Upper lobe of left lung (tissue), 6 donors: ENCODE measurements around the gene EDC4. TPM values are rescaled to one million over a fixed set of nuclear protein-coding genes. Genes with fewer than 3 reads are reported as not detected.
A peak's percentile ranks its signal among the peaks of the same experiment; 100 is the strongest.

Experiments used
- ATAC-seq, 2 donors: fragments of 200-7000 bp; cut with Tn5 transposase; one replicate each; pipeline ENCODE4 v1.9.1; 2022; ENCODE audit warnings: mild to moderate bottlenecking in 2 of 2, moderate library complexity in 2 of 2; ENCODE audit not compliant: low FRiP score in 2 of 2
- DNase-seq, 2 donors: peaks; one replicate each; pipeline ENCODE4 v3.0.0-alpha.2; 2019 to 2020
- H3K27ac ChIP-seq, 4 donors: fragments of 200-600 bp; sonication (generic); one replicate each; pipeline ENCODE4 v1.5.1; 2016 to 2019
- H3K27me3 ChIP-seq, 4 donors: fragments of 200-600 bp; sonication (generic); one replicate each; pipeline ENCODE4 v1.5.1; 2017 to 2019
- H3K36me3 ChIP-seq, 4 donors: fragments of 200-600 bp; sonication (generic); one replicate each; pipeline ENCODE4 v1.5.1; 2016 to 2019
- H3K4me1 ChIP-seq, 4 donors: fragments of 200-600 bp; sonication (generic); one replicate each; pipeline ENCODE4 v1.5.1; 2018 to 2019
- H3K4me3 ChIP-seq, 4 donors: fragments of 200-600 bp; sonication (generic); one replicate each; pipeline ENCODE4 v1.5.1; 2017 to 2019; ENCODE audit warnings: mild to moderate bottlenecking in 2 of 4, moderate library complexity in 1 of 4
- H3K9me3 ChIP-seq, 4 donors: fragments of 200-600 bp; sonication (generic); one replicate each; pipeline ENCODE4 v1.5.1; 2018 to 2019
- EP300 ChIP-seq, 4 donors: sonication (generic); formaldehyde crosslinking; IDR thresholded peaks; one replicate each; pipeline ENCODE4 v1.5.1; 2017; ENCODE audit warnings: antibody characterized with exemption in 4 of 4, control low read depth in 2 of 4
- POLR2A ChIP-seq, 4 donors: fragments of 450-650 bp; IDR thresholded peaks; one replicate each; pipeline ENCODE4 v1.5.1; 2016 to 2017; ENCODE audit warnings: antibody characterized with exemption in 4 of 4, mild to moderate bottlenecking in 2 of 4
- POLR2AphosphoS5 ChIP-seq, 2 donors: sonication (generic); formaldehyde crosslinking; IDR thresholded peaks; one replicate each; pipeline ENCODE4 v1.5.1; 2017; ENCODE audit warnings: antibody characterized with exemption in 2 of 2
- WGBS, 2 donors: methylation state at CpG; one replicate each; pipeline ENCODE4 v1.1.5; 2017 to 2018; 5-methylcytosine and 5-hydroxymethylcytosine counted together
- total RNA-seq, 6 donors: library from RNA; depleted of rRNA in 4 of 6; stranded (reverse); fragments of >200 nt in 4 of 6; gene quantifications; one replicate each; pipeline versions ENCODE4 v1.1.0 to v1.2.1, GENCODE V29; 2016 to 2021
- TF ChIP-seq, protein P1 (sequence below), 6 experiments: fragments of 450-650 bp in 4 of 6; fragments of 200-600 bp in 2 of 6; sonication (generic) in 2 of 6; IDR thresholded peaks; one replicate each; pipeline ENCODE4 v1.5.1; 2016 to 2019; ENCODE audit warnings: antibody characterized with exemption in 6 of 6
- donor health status: DM: no; HTN: no; CAD: no; lungs with moderate emphysema.
- donor health status: DM: no; HTN: yes; CAD: no; lungs with severe emphysema.

The EDC4 gene
- total RNA-seq, 6 donors from 2014 or later: 41.6 to 101 (median 65.0) TPM

DNA sequence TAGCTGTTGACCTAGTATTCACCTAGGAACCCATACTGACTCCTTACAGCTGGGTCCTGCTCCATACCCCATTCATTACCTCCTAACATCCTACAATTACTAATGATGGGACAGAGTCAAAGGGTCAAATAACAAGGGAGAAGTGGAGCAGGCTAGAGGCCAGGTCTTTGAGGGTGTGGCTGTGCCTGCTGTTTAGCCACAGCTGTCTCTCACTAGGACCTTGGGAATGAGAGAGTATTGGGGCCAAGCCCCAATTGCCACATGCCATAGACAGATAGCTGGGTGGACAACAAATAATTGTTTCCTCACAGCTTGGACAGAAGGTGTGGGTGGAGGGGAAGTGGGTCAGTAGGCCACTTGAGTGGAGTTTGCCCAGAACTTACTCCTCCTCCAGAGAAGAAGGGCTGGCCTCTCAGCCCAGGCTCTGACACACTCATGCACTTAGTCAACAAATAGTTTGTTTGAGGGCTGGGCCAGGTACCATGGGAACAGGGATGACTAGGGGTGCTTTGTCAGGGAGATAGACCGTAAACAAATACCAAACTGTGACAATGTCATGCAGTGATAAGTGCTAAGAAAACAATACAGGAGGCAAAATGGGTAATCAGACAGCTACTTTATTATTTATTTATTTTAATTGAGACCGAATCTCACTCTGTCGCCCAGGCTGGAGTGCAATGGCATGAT is 15.2 kb upstream of the EDC4 start:
- peak overlapping the region; percentile 66 to 90 (median 78) for H3K27ac ChIP-seq
- H3K9me3 ChIP-seq: no peaks in the 10 kb centered on the region
- H3K36me3 ChIP-seq: peaks cover 0 to 8% (median 0%) of the 10 kb centered on the region in 4 donors
- H3K27me3 ChIP-seq: no peaks in the 10 kb centered on the region
- no peak overlapping the region for H3K4me3 ChIP-seq
- WGBS, 2 donors: 33 to 36% methylated on average over 3 of the region's 3 CpGs
- DNase-seq: peak in 1 of 2 donors; percentile 82
- peak; percentile 95 for ATAC-seq
- peaks cover 27 to 37% (median 30%) of the 10 kb centered on the region in 4 donors for H3K4me1 ChIP-seq
- TF ChIP-seq POLR2A (IDR thresholded peaks at IDR 0.05) (no peak), EP300 (IDR thresholded peaks at IDR 0.05) (peak; percentile 36 to 59 (median 46)), POLR2AphosphoS5 (IDR thresholded peaks at IDR 0.05) (peak; percentile 52 to 80)
- TF ChIP-seq, protein P1, sequence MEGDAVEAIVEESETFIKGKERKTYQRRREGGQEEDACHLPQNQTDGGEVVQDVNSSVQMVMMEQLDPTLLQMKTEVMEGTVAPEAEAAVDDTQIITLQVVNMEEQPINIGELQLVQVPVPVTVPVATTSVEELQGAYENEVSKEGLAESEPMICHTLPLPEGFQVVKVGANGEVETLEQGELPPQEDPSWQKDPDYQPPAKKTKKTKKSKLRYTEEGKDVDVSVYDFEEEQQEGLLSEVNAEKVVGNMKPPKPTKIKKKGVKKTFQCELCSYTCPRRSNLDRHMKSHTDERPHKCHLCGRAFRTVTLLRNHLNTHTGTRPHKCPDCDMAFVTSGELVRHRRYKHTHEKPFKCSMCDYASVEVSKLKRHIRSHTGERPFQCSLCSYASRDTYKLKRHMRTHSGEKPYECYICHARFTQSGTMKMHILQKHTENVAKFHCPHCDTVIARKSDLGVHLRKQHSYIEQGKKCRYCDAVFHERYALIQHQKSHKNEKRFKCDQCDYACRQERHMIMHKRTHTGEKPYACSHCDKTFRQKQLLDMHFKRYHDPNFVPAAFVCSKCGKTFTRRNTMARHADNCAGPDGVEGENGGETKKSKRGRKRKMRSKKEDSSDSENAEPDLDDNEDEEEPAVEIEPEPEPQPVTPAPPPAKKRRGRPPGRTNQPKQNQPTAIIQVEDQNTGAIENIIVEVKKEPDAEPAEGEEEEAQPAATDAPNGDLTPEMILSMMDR (IDR thresholded peaks at IDR 0.05): peak in 1 of 6 experiments; percentile 5

- no peak for ATAC-seq
- H3K9me3 ChIP-seq: no peaks in the 10 kb centered on the region
These were observed 14.4 kb upstream of the EDC4 start for GRCh38 chr16:67858500-67858899.

GRCh38 chr16:67860589-67861398 is 12.1 kb upstream of the EDC4 start:
- 83 to 86% methylated on average over 8 of the region's 8 CpGs for WGBS, 2 donors
- H3K36me3 ChIP-seq: peaks cover 0 to 11% (median 3%) of the 10 kb centered on the region in 4 donors
- peak overlapping the region in 2 of 4 donors; percentile 2 to 17 for H3K27ac ChIP-seq
- H3K9me3 ChIP-seq: no peaks in the 10 kb centered on the region
- ATAC-seq (peak in 1 of 2 donors; percentile 49), DNase-seq (no peak)
- no peaks in the 10 kb centered on the region for H3K27me3 ChIP-seq
- no peak for TF ChIP-seq EP300 (IDR thresholded peaks at IDR 0.05)
- TF ChIP-seq, protein P1 (IDR thresholded peaks at IDR 0.05): no peak
- no peak for TF ChIP-seq POLR2A (IDR thresholded peaks at IDR 0.05)
- TF ChIP-seq POLR2AphosphoS5 (IDR thresholded peaks at IDR 0.05): no peak
- H3K4me3 ChIP-seq: no peak overlapping the region
- peaks cover 28 to 36% (median 32%) of the 10 kb centered on the region in 4 donors for H3K4me1 ChIP-seq

More at GRCh38 chr16:67858500-67858899, 14.4 kb upstream of the EDC4 start:
- no peaks in the 10 kb centered on the region for H3K27me3 ChIP-seq
- DNase-seq: no peak
- peak overlapping the region; percentile 66 to 90 (median 78) for H3K27ac ChIP-seq
- 55 to 63% methylated on average over 4 of the region's 4 CpGs for WGBS, 2 donors
- H3K4me1 ChIP-seq: peaks cover 32 to 37% (median 33%) of the 10 kb centered on the region in 4 donors
- H3K4me3 ChIP-seq: no peak overlapping the region
- TF ChIP-seq, protein P1 (IDR thresholded peaks at IDR 0.05): no peak
- TF ChIP-seq POLR2A (IDR thresholded peaks at IDR 0.05) (no peak), EP300 (IDR thresholded peaks at IDR 0.05) (no peak), POLR2AphosphoS5 (IDR thresholded peaks at IDR 0.05) (no peak)
- peaks cover 0 to 8% (median 0%) of the 10 kb centered on the region in 4 donors for H3K36me3 ChIP-seq

DNA sequence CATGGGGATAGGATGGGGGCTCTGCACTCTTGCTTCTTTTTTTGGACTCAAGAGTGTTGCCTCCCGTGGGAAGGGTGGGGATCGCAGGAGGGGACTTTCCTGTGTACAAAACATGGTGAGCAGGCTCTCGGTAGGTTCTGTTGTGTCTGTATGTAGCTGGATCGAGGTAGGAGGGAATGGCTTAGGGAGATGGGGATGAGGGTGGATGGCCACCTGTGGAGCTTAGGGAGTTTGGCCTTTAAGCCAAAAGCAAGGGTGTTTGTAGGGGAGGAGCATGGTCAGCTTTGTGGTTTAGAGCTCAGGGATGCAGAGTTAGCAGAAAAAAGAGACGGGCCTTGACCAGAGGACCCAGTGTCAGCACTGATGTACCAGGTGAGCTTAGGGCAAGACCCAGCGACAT is 11.0 kb upstream of the EDC4 start:
- peaks cover 21 to 36% (median 28%) of the 10 kb centered on the region in 4 donors for H3K4me1 ChIP-seq
- H3K9me3 ChIP-seq: no peaks in the 10 kb centered on the region
- WGBS, 2 donors: 81 to 86% methylated on average over 6 of the region's 6 CpGs
- DNase-seq (no peak), ATAC-seq (no peak)
- H3K27ac ChIP-seq: peak overlapping the region in 1 of 4 donors; percentile 17
- TF ChIP-seq, protein P1 (IDR thresholded peaks at IDR 0.05): no peak
- TF ChIP-seq EP300 (IDR thresholded peaks at IDR 0.05): no peak
- no peak for TF ChIP-seq POLR2AphosphoS5 (IDR thresholded peaks at IDR 0.05)
- TF ChIP-seq POLR2A (IDR thresholded peaks at IDR 0.05): no peak
- H3K36me3 ChIP-seq: peaks cover 0 to 22% (median 10%) of the 10 kb centered on the region in 4 donors
- no peaks in the 10 kb centered on the region for H3K27me3 ChIP-seq
- H3K4me3 ChIP-seq: no peak overlapping the region
